MCF 10A (cell line): ENCODE data around the gene TAOK1. TPM values are rescaled to one million over a fixed set of nuclear protein-coding genes. Genes with fewer than 3 reads are reported as not detected.
"Not testable (repeated sequence)": the region's sequence is repeated elsewhere in the genome, so short reads cannot be mapped to it uniquely, and the experiment has no call there.

ENCODE experiments used
- BruUV-seq: library from RNA; stranded (reverse); fragments of 400-500 nt; replicated peaks from 2 replicates; lab custom pipeline; 2021; lab: Mats Ljungman, UMichigan
- CTCF ChIA-PET: fragments of 300-600 bp; sonication (Branson Sonifier 250); formaldehyde crosslinking; extraction: SDS; loops from one replicate; lab custom pipeline; 2021; ENCODE audit warnings: antibody characterized with exemption, inconsistent platforms; lab: Yijun Ruan, JAX
- POLR2A ChIA-PET: fragments of 300-600, 350-650 bp; sonication (Branson Sonifier 250); formaldehyde crosslinking; extraction: SDS; loops from one replicate; lab custom pipeline; 2020; ENCODE audit warnings: antibody characterized with exemption, inconsistent platforms; lab: Yijun Ruan, JAX
- DNase-seq: peaks from one replicate; pipeline ENCODE4 v3.0.0-alpha.2; 2018; ENCODE audit not compliant: unreplicated experiment
- H3K27ac Mint-ChIP-seq: one replicate; pipeline ENCODE4 v1.8.0; 2022; ENCODE audit warnings: mild to moderate bottlenecking, low read depth, mixed read lengths; ENCODE audit not compliant: unreplicated experiment
- H3K27me3 Mint-ChIP-seq: one replicate; pipeline ENCODE4 v1.8.0; 2022; ENCODE audit warnings: mixed read lengths; ENCODE audit not compliant: insufficient read depth, unreplicated experiment
- H3K36me3 Mint-ChIP-seq: one replicate; pipeline ENCODE4 v1.8.0; 2022; ENCODE audit warnings: mild to moderate bottlenecking, moderate library complexity, mixed read lengths; ENCODE audit not compliant: insufficient read depth, unreplicated experiment
- H3K4me1 Mint-ChIP-seq: one replicate; pipeline ENCODE4 v1.8.0; 2022; ENCODE audit warnings: mixed read lengths; ENCODE audit not compliant: insufficient read depth, unreplicated experiment
- H3K4me3 Mint-ChIP-seq: one replicate; pipeline ENCODE4 v1.8.0; 2022; ENCODE audit warnings: mild to moderate bottlenecking, moderate library complexity, mixed read lengths; ENCODE audit not compliant: unreplicated experiment
- H3K9me3 Mint-ChIP-seq: one replicate; pipeline ENCODE4 v1.8.0; 2022; ENCODE audit warnings: mixed read lengths; ENCODE audit not compliant: unreplicated experiment
- intact Hi-C: fragments of 100-400 bp; cut with micrococcal nuclease; formaldehyde crosslinking; loops from 2 replicates; pipeline ENCODE4 v1.14.1; 2022
- total RNA-seq: library from RNA; stranded (reverse); gene quantifications from 2 replicates; pipeline ENCODE4 v1.2.3, GENCODE V29; 2022
- TF ChIP-seq, protein P1 (sequence below): fragments of 200-600 bp; IDR thresholded peaks from one replicate; pipeline ENCODE4 v1.8.0; 2022; ENCODE audit warnings: antibody characterized with exemption, mild to moderate bottlenecking; ENCODE audit not compliant: unreplicated experiment

TAOK1 gene
- total RNA-seq, 1 experiment from 2014 or later: 68.7 TPM

DNA sequence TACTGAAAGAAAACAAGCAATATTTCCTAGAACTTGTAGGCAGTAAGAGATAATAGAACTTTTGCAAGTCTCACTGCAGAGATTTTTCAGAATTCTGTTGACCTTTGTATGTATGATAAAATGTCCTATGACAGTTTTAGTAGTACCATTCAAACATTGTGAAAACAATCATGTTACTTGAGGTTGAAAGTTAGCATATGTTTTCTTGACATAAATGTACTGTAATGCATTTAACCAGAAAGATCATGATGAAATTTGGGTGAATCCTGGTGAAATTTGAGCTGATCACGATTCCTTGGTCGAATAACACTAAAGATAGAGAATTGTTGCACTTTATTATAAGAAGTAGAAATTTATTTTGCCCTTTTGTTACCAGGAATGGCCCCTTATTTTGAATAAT is 85.7 kb downstream of the TAOK1 start:
- DNase-seq: no peak
- Mint-ChIP-seq H3K9me3 (no peaks in the 10 kb centered on the region), H3K36me3 (peaks cover 58% of the 10 kb centered on the region), H3K4me1 (no peaks in the 10 kb centered on the region), H3K27me3 (no peaks in the 10 kb centered on the region), H3K27ac (no peak overlapping the region), H3K4me3 (no peak overlapping the region)
- ChIA-PET CTCF (interaction anchor here (1.3 kb wide), 1 partner anchor 106 kb away, joined by 3 read pairs; no protein-coding TSS in a partner anchor), POLR2A (interaction anchor here (0.6 kb wide), 1 partner anchor 25 kb away, joined by 3 read pairs; no protein-coding TSS in a partner anchor)
- TF ChIP-seq, protein P1, sequence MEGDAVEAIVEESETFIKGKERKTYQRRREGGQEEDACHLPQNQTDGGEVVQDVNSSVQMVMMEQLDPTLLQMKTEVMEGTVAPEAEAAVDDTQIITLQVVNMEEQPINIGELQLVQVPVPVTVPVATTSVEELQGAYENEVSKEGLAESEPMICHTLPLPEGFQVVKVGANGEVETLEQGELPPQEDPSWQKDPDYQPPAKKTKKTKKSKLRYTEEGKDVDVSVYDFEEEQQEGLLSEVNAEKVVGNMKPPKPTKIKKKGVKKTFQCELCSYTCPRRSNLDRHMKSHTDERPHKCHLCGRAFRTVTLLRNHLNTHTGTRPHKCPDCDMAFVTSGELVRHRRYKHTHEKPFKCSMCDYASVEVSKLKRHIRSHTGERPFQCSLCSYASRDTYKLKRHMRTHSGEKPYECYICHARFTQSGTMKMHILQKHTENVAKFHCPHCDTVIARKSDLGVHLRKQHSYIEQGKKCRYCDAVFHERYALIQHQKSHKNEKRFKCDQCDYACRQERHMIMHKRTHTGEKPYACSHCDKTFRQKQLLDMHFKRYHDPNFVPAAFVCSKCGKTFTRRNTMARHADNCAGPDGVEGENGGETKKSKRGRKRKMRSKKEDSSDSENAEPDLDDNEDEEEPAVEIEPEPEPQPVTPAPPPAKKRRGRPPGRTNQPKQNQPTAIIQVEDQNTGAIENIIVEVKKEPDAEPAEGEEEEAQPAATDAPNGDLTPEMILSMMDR: no peak
- BruUV-seq: no TSS peak
- intact Hi-C loops: no loop called here

DNA sequence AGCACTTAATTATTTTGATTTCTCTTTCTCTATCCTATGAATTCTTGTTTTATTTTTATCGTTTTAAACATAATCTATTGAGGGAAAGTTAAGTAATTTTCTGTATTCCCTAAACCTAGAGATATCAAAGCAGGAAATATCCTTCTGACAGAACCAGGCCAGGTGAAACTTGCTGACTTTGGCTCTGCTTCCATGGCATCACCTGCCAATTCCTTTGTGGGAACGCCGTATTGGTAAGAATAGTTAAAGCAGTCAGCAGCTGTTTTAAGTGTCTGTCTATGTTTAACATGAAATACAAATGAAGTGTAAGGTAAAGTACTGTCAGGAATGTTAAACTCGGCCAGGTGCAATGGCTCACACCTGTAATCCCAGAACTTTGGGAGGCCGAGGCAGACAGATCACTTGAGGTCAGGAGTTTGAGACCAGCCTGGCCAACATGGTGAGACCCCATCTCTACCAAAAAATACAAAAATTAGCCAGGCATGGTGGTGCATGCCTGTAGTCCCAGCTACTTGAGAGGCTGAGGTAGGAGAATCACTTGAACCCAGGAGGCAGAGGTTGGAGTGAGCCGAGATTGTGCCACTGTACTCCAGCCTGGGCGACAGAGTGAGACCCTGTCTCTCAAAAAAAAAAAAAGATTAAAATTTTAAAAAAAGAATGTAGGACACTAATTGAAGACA is 90.2 kb downstream of the TAOK1 start:
- ChIA-PET POLR2A (interaction anchor here (0.7 kb wide), 1 partner anchor 20 kb away, joined by 3 read pairs; no protein-coding TSS in a partner anchor), CTCF (interaction anchor here (0.6 kb wide), 1 partner anchor 46 kb away, joined by 3 read pairs; no protein-coding TSS in a partner anchor)
- DNase-seq, H3K27ac Mint-ChIP-seq, intact Hi-C loops, BruUV-seq, H3K9me3 Mint-ChIP-seq, H3K4me1 Mint-ChIP-seq, H3K4me3 Mint-ChIP-seq, H3K27me3 Mint-ChIP-seq: not testable (repeated sequence)
- H3K36me3 Mint-ChIP-seq: peaks cover 47% of the 10 kb centered on the region

DNA sequence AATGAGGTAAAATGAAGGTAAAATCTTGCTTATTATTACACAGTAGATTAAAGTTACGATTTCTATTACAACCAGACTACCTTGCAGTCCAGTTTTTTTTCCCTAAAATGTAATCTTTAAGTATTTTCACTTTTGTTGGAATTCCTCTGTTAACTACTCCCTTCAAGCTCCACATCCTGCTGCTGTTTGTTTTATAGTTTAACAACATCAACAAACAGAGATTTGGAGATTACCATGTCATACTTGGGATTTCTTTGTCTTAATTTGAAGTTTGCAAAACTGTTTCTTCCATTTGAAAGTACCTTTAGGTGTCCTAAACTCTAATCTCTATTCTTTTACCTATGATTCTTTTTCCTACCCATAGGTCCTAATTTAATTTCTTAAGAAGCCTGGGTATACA is 93.3 kb downstream of the TAOK1 start:
- CTCF ChIA-PET: interaction anchor here (0.7 to 1.7 kb wide), 3 partner anchors 53 to 113 kb away, joined by 3 to 7 read pairs (median 4); no protein-coding TSS in a partner anchor
- no peak overlapping the region for H3K27ac Mint-ChIP-seq
- TF ChIP-seq, protein P1: no peak
- POLR2A ChIA-PET: interaction anchor here (1.2 kb wide), 1 partner anchor 94 kb away, joined by 3 read pairs; no protein-coding TSS in a partner anchor
- H3K9me3 Mint-ChIP-seq: no peaks in the 10 kb centered on the region
- no peaks in the 10 kb centered on the region for H3K27me3 Mint-ChIP-seq
- no TSS peak for BruUV-seq
- intact Hi-C loops: no loop called here
- H3K4me3 Mint-ChIP-seq: no peak overlapping the region
- H3K4me1 Mint-ChIP-seq: no peaks in the 10 kb centered on the region
- peaks cover 61% of the 10 kb centered on the region for H3K36me3 Mint-ChIP-seq
- no peak for DNase-seq

DNA sequence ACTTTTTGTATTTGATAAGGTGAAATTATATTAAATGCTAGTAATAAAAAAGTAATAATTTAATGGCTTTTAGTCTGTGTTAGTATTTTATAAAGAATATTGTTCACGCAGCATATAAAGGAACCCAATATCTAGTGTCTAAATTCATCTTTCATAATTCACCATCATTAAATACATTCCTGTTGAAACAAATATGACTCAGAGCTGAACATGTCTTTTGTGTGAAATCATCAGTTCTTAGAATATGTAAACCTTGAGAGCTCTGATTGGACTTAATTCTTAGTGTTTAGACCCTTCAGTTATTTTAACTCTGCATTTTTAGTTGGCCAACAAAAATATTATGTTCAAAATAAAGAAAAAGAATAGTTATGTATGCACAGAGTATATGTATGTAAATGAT is 104.8 kb downstream of the TAOK1 start:
- H3K27me3 Mint-ChIP-seq: no peaks in the 10 kb centered on the region
- H3K4me1 Mint-ChIP-seq: no peaks in the 10 kb centered on the region
- no peaks in the 10 kb centered on the region for H3K9me3 Mint-ChIP-seq
- peak overlapping the region; percentile 50 for H3K27ac Mint-ChIP-seq
- no peak overlapping the region for H3K4me3 Mint-ChIP-seq
- no TSS peak for BruUV-seq
- POLR2A ChIA-PET: interaction anchor here (0.6 to 1.2 kb wide), 2 partner anchors 13 to 203 kb away, joined by 3 to 4 read pairs; no protein-coding TSS in a partner anchor
- peak; percentile 14 for DNase-seq
- H3K36me3 Mint-ChIP-seq: peaks cover 92% of the 10 kb centered on the region
- intact Hi-C loops: no loop called here
- CTCF ChIA-PET: interaction anchor here (2.1 kb wide), 1 partner anchor 125 kb away, joined by 8 read pairs; no protein-coding TSS in a partner anchor
- TF ChIP-seq, protein P1: no peak
